ENCODE results near the gene ABCA10. TPM values are rescaled to one million over a fixed set of nuclear protein-coding genes. Genes with fewer than 3 reads are reported as not detected.

ABCA10 gene
- total RNA-seq, 1 donor from 2014 or later = 1.5 TPM

DNA sequence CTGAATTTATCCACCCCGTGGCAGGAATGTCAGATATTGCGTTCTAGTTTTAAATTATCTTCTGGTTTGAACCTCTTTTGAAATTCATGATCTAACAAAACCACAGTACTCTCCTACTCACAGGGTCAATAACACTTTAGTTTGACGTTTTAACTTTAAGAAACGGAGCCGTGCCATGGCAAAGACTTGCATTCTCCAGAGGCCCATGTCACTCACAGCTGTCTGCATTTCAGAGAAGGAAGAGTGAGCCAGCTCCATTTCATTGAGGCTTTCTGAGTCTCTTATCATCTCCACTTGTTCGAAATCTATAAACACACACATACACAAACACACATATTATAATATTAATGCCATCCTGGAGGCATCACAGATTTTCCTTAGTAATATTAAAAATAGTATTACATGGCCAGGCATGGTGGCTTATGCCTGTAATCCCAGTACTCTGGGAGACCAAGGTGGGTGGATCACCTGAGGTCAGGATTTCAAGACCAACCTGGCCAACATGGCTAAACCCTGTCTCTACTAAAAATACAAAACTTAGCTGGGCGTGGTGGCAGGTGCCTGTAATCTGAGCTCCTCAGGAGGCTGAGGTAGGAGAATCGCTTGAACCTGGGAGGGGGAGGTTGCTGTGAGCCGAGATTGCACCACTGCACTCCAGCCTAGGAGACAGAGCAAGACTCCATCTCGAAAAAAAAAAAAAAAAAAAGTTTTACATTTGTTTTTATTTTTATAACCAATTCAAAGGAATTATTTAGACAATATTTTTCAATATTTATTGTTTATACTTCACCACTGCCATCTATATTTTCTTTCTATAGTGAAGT is 122.5 kb downstream of the ABCA10 start:
- DNase-seq (ENCODE audit: extremely low read depth, low read depth, low spot score) = no peak

DNA sequence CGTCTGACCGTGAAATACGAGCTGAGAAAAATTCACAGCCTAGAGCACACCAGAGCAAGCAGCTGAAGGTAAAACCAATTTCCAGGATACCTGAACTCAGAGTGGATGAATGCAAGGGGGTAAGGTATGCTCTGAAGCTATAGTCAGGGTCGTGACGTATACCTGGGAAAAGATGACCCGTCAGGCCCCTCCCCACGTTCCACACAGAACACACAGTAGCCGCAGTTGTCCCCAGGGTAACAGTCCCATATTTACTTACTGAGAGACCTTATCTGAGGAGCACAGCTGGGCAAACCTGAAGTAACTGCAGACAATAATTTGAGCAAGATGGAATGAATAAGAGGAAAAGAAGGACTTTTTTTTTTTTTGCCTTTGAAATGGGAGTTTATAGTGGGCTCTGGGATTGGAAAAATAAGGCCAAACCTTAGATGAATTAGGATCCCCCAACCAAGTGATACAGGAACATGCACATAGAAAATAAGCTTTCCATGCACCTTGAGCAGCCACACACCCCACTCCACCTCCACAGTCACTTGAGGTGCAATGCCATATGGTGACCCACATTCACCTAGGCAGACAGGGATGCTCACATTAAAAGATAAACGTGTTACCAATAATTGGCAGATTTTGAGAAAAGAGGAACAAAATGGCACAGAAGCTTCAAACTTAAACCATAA is 124.9 kb downstream of the ABCA10 start:
- DNase-seq (ENCODE audit: extremely low read depth, low read depth, low spot score) = no peak

DNA sequence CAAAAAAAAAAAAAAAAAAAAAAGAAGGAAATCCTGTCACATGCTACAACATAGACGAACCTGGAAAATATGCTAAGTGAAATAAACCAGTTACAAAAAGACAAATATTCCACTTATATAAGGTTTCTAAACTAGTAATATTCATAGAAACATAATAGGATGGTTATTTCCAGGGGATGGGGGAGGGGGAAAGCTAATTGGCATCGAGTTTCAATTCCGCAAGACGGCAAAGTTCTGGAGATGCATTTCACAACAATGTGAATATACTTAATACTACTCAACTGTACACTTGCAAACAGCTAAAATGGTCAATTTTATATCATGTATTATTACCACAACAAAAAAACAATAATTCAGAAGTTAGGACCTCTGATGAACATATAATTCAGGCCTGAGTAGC is 130.0 kb downstream of the ABCA10 start:
- no peak for DNase-seq (ENCODE audit: extremely low read depth, low read depth, low spot score)

Other genes with a start within 250 kb of the ABCA10 start
- 0.15 and 1.8 TPM in 2 replicates for gene ABCA9, start 167.9 kb downstream of the ABCA10 start, total RNA-seq
- gene ABCA6, start 86.9 kb downstream of the ABCA10 start, total RNA-seq = 0.58 and 10.1 TPM in 2 replicates
- 14.5 and 19.2 TPM in 2 replicates for gene ABCA5, start 98.3 kb upstream of the ABCA10 start, total RNA-seq
- gene MAP2K6, start 185.9 kb upstream of the ABCA10 start, total RNA-seq = 4.7 and 8.8 TPM in 2 replicates